GM21360 (cell line): ENCODE measurements around the gene LAMB1.

Experiments used
- ATAC-seq: cut with Tn5 transposase; IDR thresholded peaks from one replicate; pipeline ENCODE4 v1.9.1; 2021; ENCODE audit warnings: mild to moderate bottlenecking, moderate library complexity; ENCODE audit not compliant: unreplicated experiment

LAMB1 gene

GRCh38 chr7:107999779-108000560, 3.0 kb downstream of the LAMB1 start:
- no peak for ATAC-seq

GRCh38 chr7:107998660-107999480, 4.1 kb downstream of the LAMB1 start:
- ATAC-seq = no peak

- ATAC-seq = no peak
Observed at GRCh38 chr7:107998150-107998549, 4.8 kb downstream of the LAMB1 start.

- ATAC-seq = no peak
Observed at GRCh38 chr7:107996072-107996882, 6.7 kb downstream of the LAMB1 start.

GRCh38 chr7:107995184-107996071, 7.5 kb downstream of the LAMB1 start:
- ATAC-seq = no peak

GRCh38 chr7:107994421-107995030, 8.4 kb downstream of the LAMB1 start:
- ATAC-seq = no peak

GRCh38 chr7:107993891-107994291, 9.1 kb downstream of the LAMB1 start:
- no peak for ATAC-seq

- no peak for ATAC-seq
Observed at GRCh38 chr7:107989618-107990373, 13.2 kb downstream of the LAMB1 start.

- ATAC-seq = no peak
Observed at GRCh38 chr7:107982918-107983389, 20.0 kb downstream of the LAMB1 start.

- ATAC-seq = no peak
Observed at GRCh38 chr7:107982042-107982840, 20.7 kb downstream of the LAMB1 start.

GRCh38 chr7:107981466-107981865, 21.5 kb downstream of the LAMB1 start:
- ATAC-seq = no peak

GRCh38 chr7:107980671-107981190, 22.2 kb downstream of the LAMB1 start:
- no peak for ATAC-seq

GRCh38 chr7:107980171-107980570, 22.8 kb downstream of the LAMB1 start:
- ATAC-seq = no peak

- no peak for ATAC-seq
Observed at GRCh38 chr7:107978815-107979408, 24.0 kb downstream of the LAMB1 start.

GRCh38 chr7:107977048-107977447, 25.9 kb downstream of the LAMB1 start:
- ATAC-seq = no peak

- no peak for ATAC-seq
Observed at GRCh38 chr7:107976620-107977019, 26.3 kb downstream of the LAMB1 start.

- ATAC-seq = no peak
Observed at GRCh38 chr7:107975394-107976013, 27.5 kb downstream of the LAMB1 start.
